NCI-H1092 treated with DMSO at 0.1 percent for 48 hours (cell line): ENCODE results near the gene SLC17A1.
A peak's percentile ranks its signal among the peaks of the same experiment; 100 is the strongest.

Source experiments
- DNase-seq: peaks from one replicate; lab custom pipeline; 2025; lab: John Stamatoyannopoulos, UW

SLC17A1 gene

DNA sequence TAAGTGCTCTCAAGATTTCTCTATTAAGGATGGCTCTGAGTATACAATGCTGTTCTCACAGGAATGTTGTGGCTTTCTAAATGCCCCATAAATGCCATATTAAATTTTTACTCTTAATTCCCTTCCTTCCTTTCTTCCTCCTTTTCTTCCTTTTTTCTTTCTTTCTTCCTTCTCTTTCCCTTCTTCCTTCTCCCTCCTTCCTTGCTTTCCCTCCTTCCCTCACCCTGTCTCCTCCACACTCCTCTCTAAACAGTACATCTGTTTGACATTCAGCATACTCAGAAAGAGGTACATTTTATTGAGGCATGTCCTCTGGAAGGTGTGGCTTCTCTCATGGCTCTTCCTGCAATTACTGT is 433 bp upstream of the SLC17A1 start:
- no peak for DNase-seq

DNA sequence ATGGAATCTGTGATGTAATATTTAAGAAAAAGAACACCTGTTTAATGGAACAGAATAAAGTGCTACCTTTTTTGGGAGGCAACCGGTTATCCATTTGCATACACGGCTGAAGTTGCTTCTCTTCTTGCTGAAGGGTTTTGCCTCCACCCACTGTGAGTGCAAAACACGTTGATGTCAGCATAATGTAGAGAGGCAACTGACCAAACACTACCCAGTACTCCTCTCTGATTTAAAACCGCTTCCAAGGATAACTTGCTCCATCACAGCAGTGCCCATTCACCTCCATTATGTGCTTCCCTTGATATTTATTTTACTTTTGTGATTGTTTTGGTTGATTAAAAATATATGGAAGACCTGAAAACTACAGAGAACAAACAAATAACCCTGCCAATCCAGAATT is 1.4 kb downstream of the SLC17A1 start:
- no peak for DNase-seq

DNA sequence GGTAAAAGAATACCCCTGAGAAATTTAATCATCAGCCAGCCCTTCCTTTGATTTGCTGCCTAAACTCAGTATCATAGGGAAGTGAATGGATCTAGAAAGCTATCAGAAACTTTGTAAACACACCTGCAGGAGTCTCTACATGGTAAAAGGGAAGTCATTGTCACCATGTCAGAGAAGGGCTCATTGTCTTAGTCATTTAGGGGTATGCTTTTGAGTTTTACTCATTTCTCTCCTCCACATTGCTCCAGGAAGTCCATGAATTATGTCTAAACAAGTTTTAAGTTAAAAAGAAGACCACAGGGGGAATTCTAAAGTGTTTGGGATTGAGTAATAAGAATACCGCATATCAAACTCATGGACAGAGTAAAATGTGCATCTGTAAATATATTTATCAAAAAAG is 2.5 kb downstream of the SLC17A1 start:
- DNase-seq, result no peak

DNA sequence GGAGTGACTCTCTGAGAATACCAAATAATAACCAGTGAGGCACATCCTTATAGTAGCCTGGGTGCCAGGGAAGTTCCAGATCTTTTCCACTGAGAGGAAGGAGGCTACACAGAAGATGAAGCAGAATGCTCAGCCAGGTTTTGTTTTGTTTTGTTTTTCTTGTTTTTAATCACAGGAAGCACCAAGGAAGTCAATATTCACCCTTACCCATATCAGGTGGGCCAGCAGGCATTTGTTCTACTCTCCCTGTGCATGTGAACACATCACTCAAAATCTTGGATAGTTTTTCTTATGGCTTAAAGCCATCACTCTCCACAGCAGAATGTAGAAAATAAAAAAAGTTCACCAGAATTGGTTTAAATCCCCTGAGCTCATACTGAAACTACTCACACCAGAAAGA is 10.5 kb downstream of the SLC17A1 start:
- no peak for DNase-seq

DNA sequence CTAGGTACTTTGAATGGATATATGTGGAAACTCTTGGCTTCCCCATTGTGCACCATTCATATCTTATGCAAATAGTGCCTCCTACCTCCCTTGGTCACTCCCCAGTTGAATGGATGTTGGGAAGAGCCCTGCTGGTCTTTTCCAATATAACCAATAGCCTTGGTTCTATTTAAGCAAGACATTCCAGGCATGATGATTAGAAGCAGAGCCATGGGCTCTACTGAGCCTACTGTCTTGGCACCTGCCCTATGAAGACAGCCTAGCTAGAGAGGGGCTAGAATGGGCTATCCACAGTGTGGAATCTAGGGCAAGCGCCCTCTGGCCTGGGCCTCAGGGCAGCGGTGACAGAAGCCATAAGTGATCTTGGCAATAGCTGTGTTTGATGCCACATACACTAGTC is 15.6 kb downstream of the SLC17A1 start:
- no peak for DNase-seq

DNA sequence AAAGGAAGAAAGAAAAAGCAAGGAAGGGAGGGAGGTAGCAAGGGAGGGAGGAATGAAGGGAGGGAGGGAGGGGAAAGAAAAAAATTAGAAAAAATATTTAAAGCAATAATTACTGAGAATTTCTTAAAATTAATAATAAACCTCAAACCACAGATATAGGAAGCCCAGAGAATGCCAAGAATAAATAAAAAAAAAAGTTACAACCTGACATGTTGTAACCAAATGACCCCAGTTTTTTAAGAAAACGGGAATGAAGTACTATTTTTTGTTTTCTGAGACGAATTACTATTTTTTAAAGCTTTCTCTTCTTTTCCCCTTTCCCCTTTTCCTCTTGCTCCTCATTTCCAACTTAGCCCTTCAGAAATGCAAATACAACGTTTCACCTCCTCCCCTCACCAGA is 16.7 kb downstream of the SLC17A1 start:
- no peak for DNase-seq

DNA sequence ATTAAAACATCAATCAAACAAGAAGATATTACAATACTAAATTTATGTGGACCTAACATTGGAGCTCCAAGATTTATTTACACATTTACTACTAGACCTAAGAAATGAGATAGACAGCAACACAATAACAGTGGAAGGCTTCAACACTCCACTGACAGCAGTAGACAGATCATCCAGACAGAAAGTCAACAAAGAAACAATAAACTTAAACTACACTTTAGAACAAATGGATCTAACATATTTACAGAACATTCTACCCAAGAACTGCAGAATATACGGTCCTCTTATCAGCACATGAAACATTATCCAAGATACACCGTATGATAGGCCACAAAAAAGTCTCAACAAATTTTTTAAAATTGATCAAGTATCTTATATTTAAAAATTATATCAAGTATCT is 27.0 kb downstream of the SLC17A1 start:
- DNase-seq, result no peak

DNA sequence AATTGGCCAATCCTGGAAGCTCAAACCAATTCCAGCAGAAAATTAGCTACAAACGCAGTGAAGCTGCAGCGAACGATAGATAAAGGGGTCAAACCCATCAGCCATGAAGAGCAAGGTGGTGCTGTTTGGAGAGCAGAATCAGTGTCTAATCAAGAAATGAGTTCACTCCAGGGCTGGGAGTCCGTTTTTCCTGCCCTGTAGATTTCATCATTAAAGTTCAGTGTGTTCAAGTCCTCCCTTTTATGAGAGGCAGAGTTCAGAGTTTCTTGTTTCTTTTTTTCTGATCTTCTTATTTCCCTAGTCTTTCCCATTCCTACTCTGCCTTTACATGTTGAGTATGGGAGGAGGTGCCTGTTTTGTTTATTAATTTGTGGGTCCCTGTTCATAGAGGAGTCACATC is 30.4 kb downstream of the SLC17A1 start:
- no peak for DNase-seq

DNA sequence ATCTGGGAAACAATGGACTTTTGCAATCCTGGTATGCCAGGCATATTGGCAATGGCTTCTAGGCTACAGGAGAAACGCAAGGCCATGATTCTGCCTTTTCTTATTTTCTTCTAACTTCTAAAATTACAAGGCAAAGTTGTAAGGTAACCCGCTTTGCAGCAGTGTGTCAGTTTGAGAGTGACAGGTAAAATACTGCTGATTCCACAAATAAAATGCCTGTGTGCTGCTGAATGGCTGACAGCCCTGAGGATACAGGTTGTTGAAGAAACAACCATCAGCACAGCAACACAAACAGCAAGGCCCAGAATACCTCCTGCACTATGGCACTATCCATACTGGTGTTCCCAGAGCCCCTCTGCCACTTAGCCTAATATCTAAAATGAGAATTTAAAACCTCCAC is 37.1 kb downstream of the SLC17A1 start:
- DNase-seq, result peak; percentile 24

DNA sequence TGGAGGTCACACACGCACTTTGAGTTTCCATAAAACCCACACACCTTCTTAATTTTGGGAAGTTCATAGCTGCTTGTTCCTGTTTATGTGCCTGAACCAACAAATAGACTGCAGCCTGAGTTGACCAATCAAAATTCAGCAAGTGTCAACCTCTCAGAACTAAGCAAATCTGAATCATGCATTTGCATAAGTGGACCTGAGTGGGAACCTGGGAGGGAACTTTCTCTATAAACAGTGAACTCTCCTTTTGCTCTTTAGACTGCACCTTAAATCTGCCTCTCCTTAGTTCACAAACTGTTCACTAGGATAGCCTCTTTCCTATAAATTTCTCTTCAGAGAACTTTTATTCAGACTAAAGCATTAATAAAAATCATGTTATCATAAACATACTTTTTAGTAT is 37.9 kb downstream of the SLC17A1 start:
- no peak for DNase-seq

DNA sequence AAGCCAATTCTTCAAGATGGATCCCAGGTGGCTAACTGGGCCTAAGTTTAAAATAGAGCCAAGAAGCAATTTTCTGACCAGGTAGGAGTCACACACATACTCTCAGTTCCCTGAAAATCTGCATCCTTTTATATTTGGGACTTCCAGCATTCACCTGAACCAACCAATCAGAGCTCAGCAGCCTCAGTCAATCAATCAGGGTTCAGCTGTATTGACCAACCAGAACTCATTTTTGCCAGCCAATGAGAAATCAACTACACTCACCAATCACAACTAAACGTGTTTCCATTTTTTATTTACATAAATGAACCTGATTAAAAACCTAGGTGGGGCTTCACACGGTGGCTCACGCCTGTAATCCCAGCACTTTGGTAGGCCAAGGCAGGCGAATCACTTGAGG is 39.8 kb downstream of the SLC17A1 start:
- no peak for DNase-seq

DNA sequence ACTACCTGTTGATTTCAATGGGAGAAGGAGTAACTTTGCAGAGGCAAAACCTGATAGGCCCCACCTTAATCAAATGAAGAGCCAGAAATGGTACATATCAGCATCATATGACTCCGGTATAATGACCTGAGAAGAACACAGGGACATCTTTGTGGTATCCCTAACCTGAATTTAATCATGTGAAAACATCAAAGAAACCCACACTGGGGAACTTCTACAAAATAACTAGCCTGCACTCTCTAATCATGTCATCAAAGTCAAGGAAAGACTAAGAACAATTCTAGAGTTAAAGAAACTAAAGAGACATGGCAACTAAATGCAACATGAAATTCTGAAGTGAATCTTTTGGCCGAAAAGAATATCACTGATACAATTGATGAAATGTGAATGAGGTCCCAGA is 42.4 kb downstream of the SLC17A1 start:
- DNase-seq, result no peak

DNA sequence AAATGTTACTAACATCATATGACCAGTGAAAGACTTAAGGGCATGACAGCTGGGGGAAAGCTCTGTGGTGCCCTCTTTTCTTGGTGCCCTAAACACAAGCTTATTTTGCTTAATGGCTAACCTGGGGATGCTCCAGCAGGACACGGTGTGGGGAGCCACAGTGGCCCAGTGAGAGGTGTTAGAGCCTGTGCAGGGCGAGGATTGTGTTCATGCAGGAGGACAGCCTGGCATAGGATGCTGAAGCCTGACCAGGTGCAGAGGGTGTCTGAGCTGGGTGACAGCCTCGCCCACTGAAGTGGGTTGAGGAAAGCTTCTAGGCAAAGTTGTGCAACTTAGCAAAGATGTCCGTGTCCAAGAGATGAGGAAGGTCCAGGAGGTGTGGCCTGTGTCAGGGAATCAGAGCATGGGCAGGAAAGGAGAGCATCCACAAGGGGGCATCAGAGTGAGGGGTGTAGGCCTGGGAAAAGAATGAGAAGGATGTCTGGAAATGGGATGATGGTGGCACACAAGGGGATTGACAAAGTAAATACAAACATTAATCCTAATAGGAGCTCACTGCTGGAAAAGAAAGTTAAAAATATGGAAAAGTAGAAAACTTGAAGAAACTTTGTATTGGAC is 43.4 kb downstream of the SLC17A1 start:
- peak; percentile 13 for DNase-seq

DNA sequence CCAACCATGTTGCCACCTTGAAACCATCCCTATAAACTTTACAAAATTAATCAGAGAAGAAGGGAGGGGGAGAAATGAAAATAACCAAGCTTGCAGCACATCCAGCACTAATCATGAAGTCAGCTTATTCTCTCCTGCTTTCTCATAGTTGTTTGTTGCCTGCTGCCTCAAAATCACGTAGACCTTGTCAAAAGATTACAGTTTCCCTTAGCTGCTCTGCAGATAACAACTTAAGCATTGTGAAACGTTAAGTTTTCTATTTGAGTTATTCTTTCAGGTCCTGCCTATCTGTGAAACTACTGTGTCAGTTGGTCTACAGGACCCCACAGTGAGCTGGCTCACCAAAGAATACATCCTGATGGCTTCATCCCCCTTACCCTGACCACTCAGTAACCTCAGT is 44.4 kb downstream of the SLC17A1 start:
- no peak for DNase-seq

DNA sequence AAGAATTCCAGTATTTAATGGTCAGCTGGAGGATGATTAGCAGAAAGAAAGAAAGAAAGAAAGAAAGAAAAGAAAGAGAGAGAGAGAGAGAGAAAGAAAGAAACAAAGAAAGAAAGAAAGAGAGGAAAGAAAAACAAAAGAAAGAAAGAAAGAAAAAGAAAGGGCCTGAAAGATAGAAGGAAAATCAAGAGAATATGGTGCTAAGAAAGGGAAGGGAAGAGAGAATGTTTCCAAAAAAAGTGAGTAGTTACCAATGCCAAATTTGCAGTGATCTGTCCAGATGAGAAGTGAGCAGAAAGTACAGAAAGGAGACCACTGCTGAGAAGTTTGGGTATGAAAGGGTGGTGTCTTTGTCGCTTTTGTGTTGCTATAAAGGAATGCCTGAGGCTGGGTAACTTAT is 50.7 kb downstream of the SLC17A1 start:
- no peak for DNase-seq

DNA sequence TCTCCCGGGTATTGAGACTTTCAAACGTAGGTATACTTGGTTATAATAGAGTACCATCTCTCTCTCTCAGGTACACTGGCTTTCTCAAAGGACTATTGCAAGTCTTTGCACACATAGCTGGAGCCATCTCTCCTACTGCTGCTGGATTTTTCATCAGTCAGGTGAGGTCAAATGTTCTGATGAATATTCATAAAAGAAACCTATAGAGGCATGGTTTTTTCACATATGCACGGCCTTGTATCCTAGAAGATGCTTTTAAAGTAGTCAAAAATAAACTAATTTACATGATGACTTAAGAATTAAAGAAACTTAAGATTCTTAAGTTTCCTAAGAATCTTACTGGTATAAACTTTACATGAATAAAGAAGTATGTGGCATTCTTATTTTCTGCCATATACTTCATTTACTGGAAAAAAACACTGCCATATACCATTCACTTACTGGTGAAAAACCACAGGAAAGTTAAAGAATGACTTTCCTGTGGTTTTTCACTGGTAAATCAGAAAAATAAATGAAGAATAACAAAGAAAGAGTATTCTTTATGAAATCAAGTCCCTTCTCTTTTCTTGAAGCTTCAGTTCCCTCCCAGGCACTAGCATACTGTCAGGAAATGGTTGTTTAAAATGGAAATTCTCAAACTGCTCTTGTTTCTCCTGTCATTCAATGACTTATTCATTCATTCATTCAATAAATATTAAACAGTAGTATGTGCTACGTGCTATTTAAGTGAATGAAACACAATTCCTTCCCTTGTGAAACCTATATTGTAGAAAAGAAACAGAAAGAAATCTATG is 53.8 kb downstream of the SLC17A1 start:
- DNase-seq, result no peak

DNA sequence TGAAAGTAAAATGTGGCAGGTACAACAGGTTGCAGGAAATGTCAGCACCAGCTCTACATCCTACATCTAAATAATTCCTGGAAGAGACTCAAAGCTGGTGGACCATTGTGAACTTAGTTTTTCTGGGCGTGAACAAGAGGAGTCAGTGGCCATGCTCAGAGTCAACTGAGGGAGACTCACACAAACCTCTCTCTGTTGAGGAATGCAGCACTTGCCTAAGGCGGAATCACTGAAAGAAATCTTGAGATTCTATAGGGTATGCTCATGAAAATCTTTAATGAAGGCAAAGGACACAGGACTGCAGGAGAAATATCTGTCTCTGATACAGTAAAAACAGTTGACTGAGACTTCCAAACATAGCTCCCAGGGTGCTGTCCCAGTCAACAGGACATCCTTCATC is 54.8 kb downstream of the SLC17A1 start:
- no peak for DNase-seq

DNA sequence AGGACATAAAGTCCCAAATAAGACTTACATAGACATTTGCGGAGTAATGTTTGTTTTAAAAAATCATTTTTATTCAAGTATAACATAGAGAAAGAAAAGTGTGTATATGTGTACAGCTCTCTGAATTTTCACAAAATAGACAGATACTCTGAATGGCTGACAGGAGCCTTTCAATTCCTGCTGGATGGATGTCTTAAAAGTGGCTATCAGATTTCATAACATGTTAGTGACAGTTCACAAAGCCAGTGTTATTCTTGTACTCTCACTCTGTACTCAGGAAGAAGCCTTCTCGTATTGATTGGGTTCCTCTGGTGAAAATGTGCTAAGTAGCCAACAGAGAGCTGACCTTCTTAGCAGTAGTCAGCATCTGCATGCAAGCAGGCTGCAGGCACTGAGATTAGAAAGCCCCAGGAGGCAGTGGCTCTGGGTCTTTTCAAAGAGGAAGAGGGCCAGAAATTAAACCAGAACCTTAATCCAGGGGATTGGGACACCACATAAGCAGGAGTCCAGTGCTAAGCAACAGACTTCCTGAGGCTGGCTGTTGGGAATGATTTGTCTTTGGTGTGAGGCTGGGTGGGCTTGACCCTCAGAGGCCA is 57.6 kb downstream of the SLC17A1 start:
- DNase-seq, result no peak

DNA sequence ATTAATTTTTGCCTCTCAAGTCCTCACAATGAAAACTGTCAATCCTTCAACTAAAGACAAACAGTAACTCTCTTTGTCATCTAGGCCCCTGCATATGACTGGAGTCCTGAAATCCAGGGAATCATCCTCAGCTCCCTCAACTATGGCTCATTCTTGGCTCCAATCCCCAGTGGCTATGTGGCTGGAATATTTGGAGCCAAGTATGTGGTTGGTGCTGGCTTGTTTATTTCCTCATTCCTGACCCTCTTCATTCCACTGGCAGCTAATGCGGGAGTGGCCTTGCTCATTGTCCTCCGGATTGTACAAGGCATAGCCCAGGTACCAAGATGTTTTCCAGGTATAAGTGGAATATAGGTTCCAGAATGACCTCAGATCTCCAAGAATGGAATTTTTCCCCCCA is 61.9 kb downstream of the SLC17A1 start:
- no peak for DNase-seq

DNA sequence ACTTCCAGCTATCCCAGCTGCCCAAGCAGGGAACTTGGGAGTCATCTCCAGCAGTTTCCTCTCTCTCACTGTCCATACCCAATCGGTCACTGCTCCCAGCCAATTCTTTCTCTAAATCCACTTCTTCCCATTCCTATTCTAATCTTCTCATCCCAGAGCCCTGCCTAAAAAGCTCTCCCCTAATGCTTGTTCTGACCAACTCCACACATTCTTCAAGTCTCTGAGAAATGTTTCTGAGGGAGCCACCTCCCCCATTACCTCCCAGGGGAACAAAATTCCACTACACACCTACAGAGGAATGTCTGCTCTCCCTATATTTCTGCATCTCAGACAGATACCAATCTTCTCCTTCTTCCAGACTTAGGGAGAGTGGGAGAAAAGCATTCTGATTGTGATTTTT is 63.3 kb downstream of the SLC17A1 start:
- no peak for DNase-seq

DNA sequence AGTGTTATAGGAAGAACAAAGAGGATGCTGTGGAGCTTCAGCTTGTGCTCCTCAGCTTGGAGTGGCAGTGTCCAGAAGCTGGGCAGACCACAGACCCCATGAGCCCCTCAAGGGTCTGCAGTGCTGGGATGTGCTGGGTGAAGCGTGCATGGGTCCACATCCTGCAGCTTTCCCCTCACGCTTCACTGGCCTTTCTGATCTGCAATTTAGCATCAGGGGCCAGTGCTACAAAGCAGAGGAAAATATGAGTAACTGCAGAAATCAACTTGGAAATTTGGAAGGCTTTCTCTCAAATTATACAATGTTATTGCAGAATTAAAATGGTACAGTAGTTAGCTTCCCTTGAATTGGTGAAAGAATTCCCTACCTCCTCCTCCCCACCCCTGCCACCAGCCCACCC is 67.2 kb downstream of the SLC17A1 start:
- no peak for DNase-seq

DNA sequence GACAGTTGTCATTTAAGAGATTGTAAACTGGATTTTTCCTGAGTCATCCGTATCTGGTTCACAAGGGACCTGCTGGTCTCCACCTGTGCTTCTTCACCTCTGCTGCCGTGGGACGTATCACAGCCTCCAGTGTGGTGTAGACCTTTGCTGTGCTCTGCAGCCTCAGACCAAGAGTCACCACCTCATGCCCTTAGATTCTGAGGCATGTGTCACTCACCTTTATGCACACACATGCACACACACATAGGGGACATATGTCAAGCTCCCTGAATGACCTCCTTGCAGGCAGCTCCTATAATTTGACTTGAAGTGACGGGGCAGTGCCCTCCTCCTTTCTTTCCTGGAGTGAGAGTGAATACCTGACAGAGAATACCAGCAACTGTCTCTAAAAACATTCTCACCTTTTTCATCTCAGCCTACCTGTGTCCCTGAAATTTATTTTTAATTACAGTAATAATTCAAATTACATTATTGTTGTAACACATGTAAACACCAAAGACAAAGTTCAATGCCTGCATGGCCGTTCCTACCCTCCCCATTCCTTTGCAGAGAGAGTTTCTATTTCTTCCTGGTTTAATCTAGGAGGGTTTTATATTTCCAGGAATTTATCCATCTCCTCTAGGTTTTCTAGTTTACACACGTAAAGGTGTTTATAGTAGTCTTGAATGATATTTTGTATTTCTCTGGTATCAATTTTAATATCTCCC is 73.8 kb downstream of the SLC17A1 start:
- no peak for DNase-seq
